ENCODE measurements around the gene INCA1. TPM values are rescaled to one million over a fixed set of nuclear protein-coding genes. Genes with fewer than 3 reads are reported as not detected.

Gene INCA1
- total and polyA plus RNA-seq, 2 of the 13 experiments (the other 11 are each of a cell fraction or from before 2014, with no cell fraction given) = 0.93 to 2.6 TPM

DNA sequence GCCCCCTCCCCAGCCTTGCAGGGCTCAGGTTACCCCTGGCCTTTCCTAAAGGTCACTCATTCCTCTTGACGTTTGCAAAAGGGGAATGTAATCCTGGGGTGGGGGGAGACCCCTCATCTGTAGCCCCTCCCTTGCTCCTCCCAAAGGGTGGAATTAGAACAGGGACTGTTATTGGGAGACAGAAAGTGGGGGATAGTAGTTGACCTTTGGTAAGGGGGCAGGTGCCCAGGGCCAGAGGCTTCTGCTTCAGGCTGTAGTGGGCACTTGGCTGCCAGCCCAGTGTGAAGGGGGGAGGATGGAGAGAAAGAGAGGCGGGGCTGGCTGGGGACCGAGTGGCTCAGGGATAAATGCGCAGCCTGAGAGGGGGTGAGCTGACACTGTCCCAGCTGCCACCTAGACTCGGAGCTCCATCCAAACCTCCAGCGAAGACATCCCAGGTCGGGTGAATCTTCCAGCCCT, 46.5 kb downstream of the INCA1 start, which contains the start of gene ENO3 (continued):
- TF ChIP-seq, protein P1, sequence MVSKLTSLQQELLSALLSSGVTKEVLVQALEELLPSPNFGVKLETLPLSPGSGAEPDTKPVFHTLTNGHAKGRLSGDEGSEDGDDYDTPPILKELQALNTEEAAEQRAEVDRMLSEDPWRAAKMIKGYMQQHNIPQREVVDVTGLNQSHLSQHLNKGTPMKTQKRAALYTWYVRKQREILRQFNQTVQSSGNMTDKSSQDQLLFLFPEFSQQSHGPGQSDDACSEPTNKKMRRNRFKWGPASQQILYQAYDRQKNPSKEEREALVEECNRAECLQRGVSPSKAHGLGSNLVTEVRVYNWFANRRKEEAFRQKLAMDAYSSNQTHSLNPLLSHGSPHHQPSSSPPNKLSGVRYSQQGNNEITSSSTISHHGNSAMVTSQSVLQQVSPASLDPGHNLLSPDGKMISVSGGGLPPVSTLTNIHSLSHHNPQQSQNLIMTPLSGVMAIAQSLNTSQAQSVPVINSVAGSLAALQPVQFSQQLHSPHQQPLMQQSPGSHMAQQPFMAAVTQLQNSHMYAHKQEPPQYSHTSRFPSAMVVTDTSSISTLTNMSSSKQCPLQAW (CRISPR knock-in tag; IDR thresholded peaks at IDR 0.05) = peak; percentile 25; the same call in 1 of the 2 replicates
- TF ChIP-seq FOXO1 (CRISPR knock-in tag; IDR thresholded peaks at IDR 0.05) (0 out of 2 replicates have a peak, but pooled peaks have one; percentile 4), PHF21A (CRISPR knock-in tag; IDR thresholded peaks at IDR 0.05) (peak; percentile 66), SRY (CRISPR knock-in tag; IDR thresholded peaks at IDR 0.05) (no peak), HIVEP1 (CRISPR knock-in tag; IDR thresholded peaks at IDR 0.05) (0 out of 2 replicates have a peak, but pooled peaks have one; percentile 58), ETV6 (CRISPR knock-in tag; conservative IDR thresholded peaks at IDR 0.05) (no peak), POLR2AphosphoS5 (IDR thresholded peaks at IDR 0.05; ENCODE audit: low read depth, low read length) (peak; percentile 79), ZNF761 (CRISPR knock-in tag; conservative IDR thresholded peaks at IDR 0.05) (no peak), ZBTB8A (CRISPR knock-in tag; IDR thresholded peaks at IDR 0.05; ENCODE audit: borderline replicate concordance, low read depth) (no peak), TARDBP (CRISPR knock-in tag; IDR thresholded peaks at IDR 0.05) (0 out of 2 replicates have a peak, but pooled peaks have one; percentile 17), ZNF775 (CRISPR knock-in tag; IDR thresholded peaks at IDR 0.05; ENCODE audit: borderline replicate concordance) (peak; percentile 51; the same call in 1 of the 2 replicates), FOXJ3 (CRISPR knock-in tag; IDR thresholded peaks at IDR 0.05; ENCODE audit: borderline replicate concordance) (no peak), CREM (IDR thresholded peaks at IDR 0.05) (peak; percentile 42; the same call in 1 of the 2 replicates), CREM (CRISPR knock-in tag; IDR thresholded peaks at IDR 0.05) (no peak)
- TF ChIP-seq, protein P2, sequence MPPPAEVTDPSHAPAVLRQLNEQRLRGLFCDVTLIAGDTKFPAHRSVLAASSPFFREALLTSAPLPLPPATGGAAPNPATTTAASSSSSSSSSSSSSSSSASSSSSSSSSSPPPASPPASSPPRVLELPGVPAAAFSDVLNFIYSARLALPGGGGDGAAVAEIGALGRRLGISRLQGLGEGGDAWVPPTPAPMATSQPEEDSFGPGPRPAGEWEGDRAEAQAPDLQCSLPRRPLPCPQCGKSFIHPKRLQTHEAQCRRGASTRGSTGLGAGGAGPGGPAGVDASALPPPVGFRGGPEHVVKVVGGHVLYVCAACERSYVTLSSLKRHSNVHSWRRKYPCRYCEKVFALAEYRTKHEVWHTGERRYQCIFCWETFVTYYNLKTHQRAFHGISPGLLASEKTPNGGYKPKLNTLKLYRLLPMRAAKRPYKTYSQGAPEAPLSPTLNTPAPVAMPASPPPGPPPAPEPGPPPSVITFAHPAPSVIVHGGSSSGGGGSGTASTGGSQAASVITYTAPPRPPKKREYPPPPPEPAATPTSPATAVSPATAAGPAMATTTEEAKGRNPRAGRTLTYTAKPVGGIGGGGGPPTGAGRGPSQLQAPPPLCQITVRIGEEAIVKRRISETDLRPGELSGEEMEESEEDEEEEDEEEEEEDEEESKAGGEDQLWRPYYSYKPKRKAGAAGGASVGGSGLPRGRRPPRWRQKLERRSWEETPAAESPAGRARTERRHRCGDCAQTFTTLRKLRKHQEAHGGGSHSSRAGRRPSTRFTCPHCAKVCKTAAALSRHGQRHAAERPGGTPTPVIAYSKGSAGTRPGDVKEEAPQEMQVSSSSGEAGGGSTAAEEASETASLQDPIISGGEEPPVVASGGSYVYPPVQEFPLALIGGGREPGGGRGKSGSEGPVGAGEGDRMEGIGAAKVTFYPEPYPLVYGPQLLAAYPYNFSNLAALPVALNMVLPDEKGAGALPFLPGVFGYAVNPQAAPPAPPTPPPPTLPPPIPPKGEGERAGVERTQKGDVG (CRISPR knock-in tag; IDR thresholded peaks at IDR 0.05; ENCODE audit: borderline replicate concordance) = 0 out of 2 replicates have a peak, but pooled peaks have one; percentile 40
- TF ChIP-seq, protein P3, sequence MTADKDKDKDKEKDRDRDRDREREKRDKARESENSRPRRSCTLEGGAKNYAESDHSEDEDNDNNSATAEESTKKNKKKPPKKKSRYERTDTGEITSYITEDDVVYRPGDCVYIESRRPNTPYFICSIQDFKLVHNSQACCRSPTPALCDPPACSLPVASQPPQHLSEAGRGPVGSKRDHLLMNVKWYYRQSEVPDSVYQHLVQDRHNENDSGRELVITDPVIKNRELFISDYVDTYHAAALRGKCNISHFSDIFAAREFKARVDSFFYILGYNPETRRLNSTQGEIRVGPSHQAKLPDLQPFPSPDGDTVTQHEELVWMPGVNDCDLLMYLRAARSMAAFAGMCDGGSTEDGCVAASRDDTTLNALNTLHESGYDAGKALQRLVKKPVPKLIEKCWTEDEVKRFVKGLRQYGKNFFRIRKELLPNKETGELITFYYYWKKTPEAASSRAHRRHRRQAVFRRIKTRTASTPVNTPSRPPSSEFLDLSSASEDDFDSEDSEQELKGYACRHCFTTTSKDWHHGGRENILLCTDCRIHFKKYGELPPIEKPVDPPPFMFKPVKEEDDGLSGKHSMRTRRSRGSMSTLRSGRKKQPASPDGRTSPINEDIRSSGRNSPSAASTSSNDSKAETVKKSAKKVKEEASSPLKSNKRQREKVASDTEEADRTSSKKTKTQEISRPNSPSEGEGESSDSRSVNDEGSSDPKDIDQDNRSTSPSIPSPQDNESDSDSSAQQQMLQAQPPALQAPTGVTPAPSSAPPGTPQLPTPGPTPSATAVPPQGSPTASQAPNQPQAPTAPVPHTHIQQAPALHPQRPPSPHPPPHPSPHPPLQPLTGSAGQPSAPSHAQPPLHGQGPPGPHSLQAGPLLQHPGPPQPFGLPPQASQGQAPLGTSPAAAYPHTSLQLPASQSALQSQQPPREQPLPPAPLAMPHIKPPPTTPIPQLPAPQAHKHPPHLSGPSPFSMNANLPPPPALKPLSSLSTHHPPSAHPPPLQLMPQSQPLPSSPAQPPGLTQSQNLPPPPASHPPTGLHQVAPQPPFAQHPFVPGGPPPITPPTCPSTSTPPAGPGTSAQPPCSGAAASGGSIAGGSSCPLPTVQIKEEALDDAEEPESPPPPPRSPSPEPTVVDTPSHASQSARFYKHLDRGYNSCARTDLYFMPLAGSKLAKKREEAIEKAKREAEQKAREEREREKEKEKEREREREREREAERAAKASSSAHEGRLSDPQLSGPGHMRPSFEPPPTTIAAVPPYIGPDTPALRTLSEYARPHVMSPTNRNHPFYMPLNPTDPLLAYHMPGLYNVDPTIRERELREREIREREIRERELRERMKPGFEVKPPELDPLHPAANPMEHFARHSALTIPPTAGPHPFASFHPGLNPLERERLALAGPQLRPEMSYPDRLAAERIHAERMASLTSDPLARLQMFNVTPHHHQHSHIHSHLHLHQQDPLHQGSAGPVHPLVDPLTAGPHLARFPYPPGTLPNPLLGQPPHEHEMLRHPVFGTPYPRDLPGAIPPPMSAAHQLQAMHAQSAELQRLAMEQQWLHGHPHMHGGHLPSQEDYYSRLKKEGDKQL (CRISPR knock-in tag; IDR thresholded peaks at IDR 0.05; ENCODE audit: low read depth) = no peak
- TF ChIP-seq, protein P4, sequence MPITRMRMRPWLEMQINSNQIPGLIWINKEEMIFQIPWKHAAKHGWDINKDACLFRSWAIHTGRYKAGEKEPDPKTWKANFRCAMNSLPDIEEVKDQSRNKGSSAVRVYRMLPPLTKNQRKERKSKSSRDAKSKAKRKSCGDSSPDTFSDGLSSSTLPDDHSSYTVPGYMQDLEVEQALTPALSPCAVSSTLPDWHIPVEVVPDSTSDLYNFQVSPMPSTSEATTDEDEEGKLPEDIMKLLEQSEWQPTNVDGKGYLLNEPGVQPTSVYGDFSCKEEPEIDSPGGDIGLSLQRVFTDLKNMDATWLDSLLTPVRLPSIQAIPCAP (CRISPR knock-in tag; IDR thresholded peaks at IDR 0.05; ENCODE audit: low read depth) = 0 out of 2 replicates have a peak, but pooled peaks have one; percentile 11

Measured in HepG2 (cell line).